ENCODE data around the gene COL1A1. TPM values are rescaled to one million over a fixed set of nuclear protein-coding genes. Genes with fewer than 3 reads are reported as not detected.

COL1A1 gene
- total and polyA plus RNA-seq, 2 experiments from 2014 or later, result 6,472 to 15,283 TPM

GRCh38 chr17:50205111-50205962, 3.9 kb upstream of the COL1A1 start:
- TF ChIP-seq EZH2phosphoT487 (IDR thresholded peaks at IDR 0.05; ENCODE audit: insufficient read depth, low read depth) (no peak), EZH2 (IDR thresholded peaks at IDR 0.05; ENCODE audit: insufficient read depth, poor library complexity, severe bottlenecking) (no peak)
- Histone ChIP-seq H3K4me1 (ENCODE audit: insufficient read depth) (peaks cover 80% of the 10 kb centered on the region), H3K9me3 (ENCODE audit: low read depth) (no peaks in the 10 kb centered on the region), H2AFZ (no peak overlapping the region), H3K27me3 (replicated peaks; ENCODE audit: insufficient read depth) (no peaks in the 10 kb centered on the region), H3K36me3 (ENCODE audit: low read depth) (peaks cover 4% of the 10 kb centered on the region), H3K79me2 (ENCODE audit: insufficient read depth) (peaks cover 72% of the 10 kb centered on the region), H3F3A (ENCODE audit: insufficient read depth) (peaks cover 66% of the 10 kb centered on the region), H3K27ac (peak overlapping the region; percentile 100), H3K4me3 (peak overlapping the region; percentile 58), H3K9me2 (ENCODE audit: insufficient read depth) (no peaks in the 10 kb centered on the region), H3K9ac (peak overlapping the region; percentile 100), H4K20me1 (ENCODE audit: insufficient read depth) (no peaks in the 10 kb centered on the region), H3K4me2 (ENCODE audit: unreplicated experiment) (peak overlapping the region; percentile 83)
- peak; percentile 68 for DNase-seq
- WGBS, 2 experiments (ENCODE audit: low coverage in 1 of 2, low lambda C conversion rate in 2 of 2, missing lambda C conversion rate in 2 of 2), result 10 to 11% methylated on average over 10 of the region's 10 CpGs
- in situ Hi-C loops (cut with MboI), result no loop called here

GRCh38 chr17:50204431-50204830, 3.0 kb upstream of the COL1A1 start:
- no peaks in the 10 kb centered on the region for H3K9me3 ChIP-seq (ENCODE audit: low read depth)
- in situ Hi-C loops (cut with MboI), result no loop called here
- H3F3A ChIP-seq (ENCODE audit: insufficient read depth), result peaks cover 66% of the 10 kb centered on the region
- no peaks in the 10 kb centered on the region for H3K27me3 ChIP-seq (replicated peaks; ENCODE audit: insufficient read depth)
- 8 to 21% methylated on average over 3 of the region's 3 CpGs for WGBS, 2 experiments (ENCODE audit: low coverage in 1 of 2, low lambda C conversion rate in 2 of 2, missing lambda C conversion rate in 2 of 2)
- H3K79me2 ChIP-seq (ENCODE audit: insufficient read depth), result peaks cover 81% of the 10 kb centered on the region
- H3K4me3 ChIP-seq, result peak overlapping the region; percentile 58
- no peak overlapping the region for H2AFZ ChIP-seq
- H3K9ac ChIP-seq, result peak overlapping the region; percentile 100
- no peak for DNase-seq
- H4K20me1 ChIP-seq (ENCODE audit: insufficient read depth), result no peaks in the 10 kb centered on the region
- H3K36me3 ChIP-seq (ENCODE audit: low read depth), result peaks cover 11% of the 10 kb centered on the region
- peak overlapping the region; percentile 83 for H3K4me2 ChIP-seq (ENCODE audit: unreplicated experiment)
- no peak for TF ChIP-seq EZH2 (IDR thresholded peaks at IDR 0.05; ENCODE audit: insufficient read depth, poor library complexity, severe bottlenecking)
- no peak for TF ChIP-seq EZH2phosphoT487 (IDR thresholded peaks at IDR 0.05; ENCODE audit: insufficient read depth, low read depth)
- peak overlapping the region; percentile 100 for H3K27ac ChIP-seq
- peaks cover 73% of the 10 kb centered on the region for H3K4me1 ChIP-seq (ENCODE audit: insufficient read depth)
- no peaks in the 10 kb centered on the region for H3K9me2 ChIP-seq (ENCODE audit: insufficient read depth)

DNA sequence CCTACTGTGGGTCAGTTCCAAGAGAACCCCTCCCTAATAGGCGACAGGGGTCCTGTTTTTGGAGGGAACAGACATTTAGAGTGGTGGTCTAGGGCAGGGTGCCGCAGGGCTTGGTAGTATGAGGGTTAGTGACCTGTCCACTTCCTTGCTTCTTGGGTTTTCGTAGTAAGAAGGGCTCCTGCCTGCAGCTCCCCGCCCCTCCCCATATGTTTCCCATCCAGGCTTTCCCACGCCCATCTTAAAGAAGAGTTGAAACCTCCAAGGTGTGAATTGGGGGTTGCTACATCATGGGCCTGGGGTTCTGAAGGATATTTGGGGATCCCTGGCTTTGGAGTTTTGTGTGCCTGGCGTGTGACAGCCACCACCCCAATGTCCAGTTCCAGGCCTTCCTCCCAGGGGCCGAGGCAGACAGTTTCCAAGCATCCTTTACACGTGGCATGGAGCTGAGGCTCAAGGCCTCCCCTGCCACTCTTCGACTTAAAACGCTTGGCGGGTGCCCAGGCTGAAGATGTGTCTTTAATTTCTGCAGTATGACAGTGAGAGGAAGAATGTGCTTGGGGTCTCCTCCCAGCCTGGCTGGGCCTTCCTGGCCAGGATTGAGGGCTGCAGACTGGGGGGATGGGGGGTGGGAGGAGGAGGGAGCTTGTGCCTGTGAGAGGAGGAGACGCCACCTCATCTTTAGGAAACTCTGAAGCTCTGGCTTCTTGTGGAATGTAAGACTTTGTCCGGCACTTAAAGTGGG, 2.3 kb upstream of the COL1A1 start:
- Histone ChIP-seq H3K4me3 (peak overlapping the region; percentile 99), H4K20me1 (ENCODE audit: insufficient read depth) (no peaks in the 10 kb centered on the region), H3K79me2 (ENCODE audit: insufficient read depth) (peaks cover 82% of the 10 kb centered on the region), H3K27ac (peak overlapping the region; percentile 100), H2AFZ (no peak overlapping the region), H3K9ac (peak overlapping the region; percentile 100), H3K4me1 (ENCODE audit: insufficient read depth) (peaks cover 67% of the 10 kb centered on the region), H3K36me3 (ENCODE audit: low read depth) (peaks cover 17% of the 10 kb centered on the region), H3K9me2 (ENCODE audit: insufficient read depth) (no peaks in the 10 kb centered on the region), H3K9me3 (ENCODE audit: low read depth) (no peaks in the 10 kb centered on the region), H3K4me2 (ENCODE audit: unreplicated experiment) (peak overlapping the region; percentile 83), H3K27me3 (replicated peaks; ENCODE audit: insufficient read depth) (no peaks in the 10 kb centered on the region), H3F3A (ENCODE audit: insufficient read depth) (peaks cover 63% of the 10 kb centered on the region)
- TF ChIP-seq EZH2 (IDR thresholded peaks at IDR 0.05; ENCODE audit: insufficient read depth, poor library complexity, severe bottlenecking) (no peak), EZH2phosphoT487 (IDR thresholded peaks at IDR 0.05; ENCODE audit: insufficient read depth, low read depth) (no peak)
- peak; percentile 99 for DNase-seq
- in situ Hi-C loops (cut with MboI), result no loop called here
- WGBS, 2 experiments (ENCODE audit: low coverage in 1 of 2, low lambda C conversion rate in 2 of 2, missing lambda C conversion rate in 2 of 2), result 1 to 5% methylated on average over 13 of the region's 13 CpGs

DNA sequence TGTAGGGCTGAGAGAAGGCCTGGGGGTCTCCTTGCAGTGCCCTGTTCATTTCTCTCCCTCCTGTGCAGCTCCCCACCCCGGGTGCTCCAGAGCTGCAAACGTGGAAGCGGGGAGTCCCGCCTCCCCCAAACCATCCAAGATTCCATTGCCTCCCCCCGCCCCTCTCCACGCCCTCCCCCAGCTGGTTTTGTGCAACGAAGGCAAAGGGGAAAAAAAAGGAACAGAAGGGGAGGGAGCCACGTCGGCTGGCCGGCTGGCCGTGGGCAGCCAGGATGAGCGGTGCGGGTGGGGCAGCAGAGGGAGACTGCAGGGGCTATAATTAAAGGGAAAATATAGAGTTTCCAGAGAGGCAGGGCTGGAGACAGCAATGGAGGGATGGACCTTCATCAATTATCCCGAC, 1.7 kb upstream of the COL1A1 start:
- peak overlapping the region; percentile 100 for H3K9ac ChIP-seq
- H2AFZ ChIP-seq, result no peak overlapping the region
- H3K4me1 ChIP-seq (ENCODE audit: insufficient read depth), result peaks cover 61% of the 10 kb centered on the region

More for the DNA sequence above, 1.7 kb upstream of the COL1A1 start:
- Histone ChIP-seq H3K4me3 (peak overlapping the region; percentile 99), H4K20me1 (ENCODE audit: insufficient read depth) (no peaks in the 10 kb centered on the region), H3K27ac (peak overlapping the region; percentile 100), H3K9me3 (ENCODE audit: low read depth) (no peaks in the 10 kb centered on the region), H3K36me3 (ENCODE audit: low read depth) (peaks cover 24% of the 10 kb centered on the region), H3K79me2 (ENCODE audit: insufficient read depth) (peaks cover 82% of the 10 kb centered on the region), H3K27me3 (replicated peaks; ENCODE audit: insufficient read depth) (no peaks in the 10 kb centered on the region), H3K9me2 (ENCODE audit: insufficient read depth) (no peaks in the 10 kb centered on the region), H3K4me2 (ENCODE audit: unreplicated experiment) (peak overlapping the region; percentile 83), H3F3A (ENCODE audit: insufficient read depth) (peaks cover 64% of the 10 kb centered on the region)
- DNase-seq, result peak; percentile 91
- 1 to 2% methylated on average over 11 to 14 of the region's 14 CpGs for WGBS, 2 experiments (ENCODE audit: low coverage in 1 of 2, low lambda C conversion rate in 2 of 2, missing lambda C conversion rate in 2 of 2)
- TF ChIP-seq EZH2phosphoT487 (IDR thresholded peaks at IDR 0.05; ENCODE audit: insufficient read depth, low read depth) (no peak), EZH2 (IDR thresholded peaks at IDR 0.05; ENCODE audit: insufficient read depth, poor library complexity, severe bottlenecking) (no peak)
- in situ Hi-C loops (cut with MboI), result no loop called here
